BJ (cell line): ENCODE results near the gene SUPT3H. TPM values are rescaled to one million over a fixed set of nuclear protein-coding genes. Genes with fewer than 3 reads are reported as not detected.

Experiments
- CTCF ChIA-PET: fragments of 350-600 bp; formaldehyde crosslinking; extraction: SDS; loops from one replicate; lab custom pipeline; 2021; ENCODE audit warnings: antibody characterized with exemption, inconsistent platforms; lab: Yijun Ruan, JAX
- POLR2A ChIA-PET: fragments of 300-600 bp; sonication (Branson Sonifier 250); formaldehyde crosslinking; extraction: SDS; loops from one replicate; lab custom pipeline; 2021; ENCODE audit warnings: antibody characterized with exemption; lab: Charles Lee
- DNase-seq: peaks from one replicate; pipeline ENCODE4 v3.0.0-alpha.2; 2011; ENCODE audit warnings: low read depth
- H3K27me3 ChIP-seq: 2 replicates; pipeline ENCODE4 v1.6.0; 2011; ENCODE audit warnings: low read length; ENCODE audit not compliant: control insufficient read depth, insufficient read depth
- H3K36me3 ChIP-seq: 2 replicates; pipeline ENCODE4 v1.5.1; 2011; ENCODE audit warnings: low read length; ENCODE audit not compliant: control insufficient read depth, insufficient read depth
- H3K4me3 ChIP-seq: 2 replicates; pipeline ENCODE4 v1.5.1; 2011; ENCODE audit warnings: low read depth, mild to moderate bottlenecking, control low read depth, low read length
- polyA plus RNA-seq: library from polyadenylated mRNA; depleted of rRNA; stranded (reverse); fragments of >200 nt; gene quantifications from 2 replicates; pipeline ENCODE4 v1.2.3, GENCODE V29; 2011
- TF ChIP-seq, protein P1 (sequence below): IDR thresholded peaks from 2 replicates; pipeline ENCODE4 v1.5.1; 2011; ENCODE audit warnings: low read depth, mild to moderate bottlenecking, control low read depth, inconsistent platforms, low read length, moderate library complexity; ENCODE audit not compliant: insufficient read depth

SUPT3H gene
- polyA plus RNA-seq, 1 experiment: 7.8 TPM

DNA sequence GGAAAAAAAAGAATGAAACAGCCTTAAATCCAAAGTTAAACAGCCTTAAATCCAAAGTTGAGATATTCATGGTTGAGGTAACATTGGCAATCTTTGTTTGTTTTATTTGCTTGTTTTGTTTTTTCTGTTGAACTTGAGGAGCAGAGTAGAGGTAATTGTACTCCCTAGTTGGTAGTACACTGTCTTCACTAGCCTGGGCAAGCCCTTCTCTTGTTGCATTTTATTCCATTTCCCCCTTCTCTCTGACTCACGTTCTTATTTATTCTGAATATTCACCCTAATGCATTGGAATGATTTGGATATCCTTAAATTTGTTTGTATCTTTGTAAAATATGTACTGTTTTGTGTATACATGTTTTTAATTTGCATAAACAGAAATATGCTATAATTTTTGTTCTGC lies 592.6 kb downstream of the SUPT3H start:
- H3K27me3 ChIP-seq: peaks cover 5% of the 10 kb centered on the region
- H3K4me3 ChIP-seq: no peak overlapping the region
- CTCF ChIA-PET: interaction anchor here (0.7 kb wide), 1 partner anchor 10 kb away, joined by 6 read pairs; no protein-coding TSS in a partner anchor
- POLR2A ChIA-PET: no interaction called here
- H3K36me3 ChIP-seq: no peaks in the 10 kb centered on the region
- no peak for DNase-seq
- TF ChIP-seq, protein P1, sequence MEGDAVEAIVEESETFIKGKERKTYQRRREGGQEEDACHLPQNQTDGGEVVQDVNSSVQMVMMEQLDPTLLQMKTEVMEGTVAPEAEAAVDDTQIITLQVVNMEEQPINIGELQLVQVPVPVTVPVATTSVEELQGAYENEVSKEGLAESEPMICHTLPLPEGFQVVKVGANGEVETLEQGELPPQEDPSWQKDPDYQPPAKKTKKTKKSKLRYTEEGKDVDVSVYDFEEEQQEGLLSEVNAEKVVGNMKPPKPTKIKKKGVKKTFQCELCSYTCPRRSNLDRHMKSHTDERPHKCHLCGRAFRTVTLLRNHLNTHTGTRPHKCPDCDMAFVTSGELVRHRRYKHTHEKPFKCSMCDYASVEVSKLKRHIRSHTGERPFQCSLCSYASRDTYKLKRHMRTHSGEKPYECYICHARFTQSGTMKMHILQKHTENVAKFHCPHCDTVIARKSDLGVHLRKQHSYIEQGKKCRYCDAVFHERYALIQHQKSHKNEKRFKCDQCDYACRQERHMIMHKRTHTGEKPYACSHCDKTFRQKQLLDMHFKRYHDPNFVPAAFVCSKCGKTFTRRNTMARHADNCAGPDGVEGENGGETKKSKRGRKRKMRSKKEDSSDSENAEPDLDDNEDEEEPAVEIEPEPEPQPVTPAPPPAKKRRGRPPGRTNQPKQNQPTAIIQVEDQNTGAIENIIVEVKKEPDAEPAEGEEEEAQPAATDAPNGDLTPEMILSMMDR: no peak

DNA sequence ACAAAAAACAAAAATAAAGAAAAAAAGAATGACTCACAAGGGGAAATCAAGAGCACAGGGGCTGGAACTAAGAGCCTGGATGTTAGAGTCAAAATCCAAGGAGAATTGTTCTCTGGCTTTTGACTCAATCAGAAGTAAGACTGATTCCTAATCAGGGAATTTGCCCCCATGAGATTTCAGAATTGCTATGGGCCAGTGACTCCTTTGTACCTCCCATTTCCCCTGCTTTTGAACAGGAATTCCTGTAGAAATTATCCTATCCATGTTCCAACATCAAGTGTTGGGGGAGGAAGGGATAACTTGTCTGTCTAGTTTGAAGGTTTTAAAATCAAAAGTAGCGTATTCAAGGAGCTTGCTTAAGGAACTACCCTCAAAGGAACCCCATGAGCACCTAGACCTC lies 593.5 kb downstream of the SUPT3H start:
- H3K27me3 ChIP-seq: peaks cover 9% of the 10 kb centered on the region
- H3K4me3 ChIP-seq: no peak overlapping the region
- H3K36me3 ChIP-seq: no peaks in the 10 kb centered on the region
- CTCF ChIA-PET: interaction anchor here (0.6 kb wide), 1 partner anchor 116 kb away, joined by 3 read pairs; no protein-coding TSS in a partner anchor
- TF ChIP-seq, protein P1: no peak
- POLR2A ChIA-PET: no interaction called here
- no peak for DNase-seq

DNA sequence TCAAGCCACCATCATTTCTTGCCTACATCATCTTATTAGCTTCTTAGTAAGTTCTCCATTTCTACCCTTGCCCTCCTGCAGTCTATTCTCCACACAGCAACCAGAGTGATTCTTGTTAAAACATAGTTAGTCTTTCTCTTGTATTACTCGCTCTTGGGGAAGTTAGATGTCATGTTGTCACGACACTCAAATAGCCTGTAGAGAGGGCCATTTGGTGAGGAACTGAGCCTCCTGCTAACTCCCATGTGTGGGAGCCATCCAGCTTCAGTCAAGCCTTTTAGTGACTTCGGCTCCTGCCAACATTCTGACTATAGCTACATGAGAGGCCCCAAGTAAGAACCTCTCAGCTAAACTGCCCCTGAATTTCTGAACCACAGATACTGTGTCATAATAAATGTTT lies 594.8 kb downstream of the SUPT3H start:
- ChIA-PET CTCF (interaction anchor here (1.6 kb wide), 1 partner anchor 11 kb away, joined by 6 read pairs; no protein-coding TSS in a partner anchor), POLR2A (no interaction called here)
- TF ChIP-seq, protein P1: no peak
- DNase-seq: no peak
- Histone ChIP-seq H3K4me3 (no peak overlapping the region), H3K27me3 (peaks cover 7% of the 10 kb centered on the region), H3K36me3 (no peaks in the 10 kb centered on the region)

DNA sequence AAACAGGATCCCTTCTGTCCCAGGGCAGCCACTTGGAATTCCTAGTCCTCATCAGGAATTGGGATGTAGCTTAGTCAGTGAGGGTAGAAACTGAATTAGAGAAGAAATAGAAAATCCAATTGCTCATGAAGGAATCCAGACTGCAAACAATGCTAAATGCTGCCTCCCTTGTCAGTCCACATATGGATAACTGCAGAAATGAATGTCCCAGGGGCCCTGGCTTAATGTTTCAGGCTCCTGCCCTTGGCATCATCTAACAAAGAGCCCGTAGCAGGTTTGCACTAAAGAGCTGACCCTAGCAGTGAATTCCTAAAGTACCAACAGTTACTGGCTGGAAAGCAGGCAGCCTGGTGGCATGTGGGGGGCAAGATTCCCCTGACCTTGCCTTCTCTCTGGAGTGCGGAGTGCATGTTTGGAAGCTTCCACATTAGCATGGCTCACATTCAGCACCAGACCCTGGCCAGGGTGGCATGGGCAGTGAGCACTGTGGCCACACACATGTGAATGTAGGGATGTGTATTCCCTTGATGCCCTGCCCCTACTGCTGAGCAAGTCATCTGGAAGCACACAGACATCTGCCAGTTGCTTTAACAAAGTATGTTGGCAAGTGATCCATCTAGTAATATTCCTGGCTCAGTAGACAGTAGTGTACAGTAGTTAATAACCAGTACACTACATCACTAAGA lies 595.7 kb downstream of the SUPT3H start:
- peaks cover 9% of the 10 kb centered on the region for H3K27me3 ChIP-seq
- no peaks in the 10 kb centered on the region for H3K36me3 ChIP-seq
- no peak for DNase-seq
- POLR2A ChIA-PET: no interaction called here
- TF ChIP-seq, protein P1: no peak
- no peak overlapping the region for H3K4me3 ChIP-seq
- CTCF ChIA-PET: interaction anchor here (0.5 to 1.6 kb wide), 2 partner anchors 11 to 190 kb away, joined by 4 to 6 read pairs; no protein-coding TSS in a partner anchor

DNA sequence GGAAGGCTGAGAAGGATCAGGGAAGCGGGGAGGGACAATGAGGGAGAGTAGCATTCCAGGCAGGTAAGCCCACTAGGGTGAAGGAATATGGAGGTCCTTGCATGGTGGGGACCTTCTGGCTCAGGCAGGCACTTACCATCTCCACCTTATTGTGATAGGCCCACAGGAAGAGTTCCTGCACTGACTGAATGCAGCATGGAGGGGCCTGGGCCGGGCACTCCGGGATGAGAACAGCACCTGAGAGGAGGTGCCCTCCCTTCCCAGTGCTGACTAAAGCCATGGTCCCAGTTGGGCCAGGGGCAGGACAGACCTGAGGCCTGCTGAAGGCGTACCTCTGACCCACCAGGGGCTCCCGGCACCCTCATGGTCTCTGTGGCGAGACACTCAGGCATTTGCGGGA lies 597.6 kb downstream of the SUPT3H start:
- Histone ChIP-seq H3K4me3 (no peak overlapping the region), H3K36me3 (no peaks in the 10 kb centered on the region), H3K27me3 (peaks cover 12% of the 10 kb centered on the region)
- no peak for DNase-seq
- ChIA-PET CTCF (no interaction called here), POLR2A (no interaction called here)
- TF ChIP-seq, protein P1: no peak
